Stromal cell of bone marrow (primary cell): Measurements from ENCODE around the gene MFSD8.
"Not testable (repeated sequence)": the region's sequence is repeated elsewhere in the genome, so short reads cannot be mapped to it uniquely, and the experiment has no call there.

ENCODE experiments used
- DNase-seq: peaks from one replicate; pipeline ENCODE4 v3.0.0-alpha.2; 2012; ENCODE audit warnings: low read depth

The MFSD8 gene

GRCh38 chr4:127936974-127937373, 28.0 kb downstream of the MFSD8 start:
- DNase-seq: peak; percentile 21

- not testable (repeated sequence) for DNase-seq
These were observed 33.1 kb downstream of the MFSD8 start for GRCh38 chr4:127931836-127932235.

- no peak for DNase-seq
These were observed 34.8 kb downstream of the MFSD8 start for GRCh38 chr4:127930175-127930574.

- not testable (repeated sequence) for DNase-seq
These were observed 39.3 kb downstream of the MFSD8 start for GRCh38 chr4:127925720-127926119.

- DNase-seq: no peak
These were observed 42.7 kb downstream of the MFSD8 start for GRCh38 chr4:127922226-127922625.

- peak; percentile 65 for DNase-seq
These were observed 44.5 kb downstream of the MFSD8 start for GRCh38 chr4:127920521-127920920.

- no peak for DNase-seq
These were observed 47.8 kb downstream of the MFSD8 start for GRCh38 chr4:127917151-127917550.

GRCh38 chr4:127916512-127916911, 48.5 kb downstream of the MFSD8 start:
- DNase-seq: no peak

GRCh38 chr4:127905029-127905428, 59.9 kb downstream of the MFSD8 start:
- DNase-seq: no peak

GRCh38 chr4:127899682-127900081, 65.3 kb downstream of the MFSD8 start:
- not testable (repeated sequence) for DNase-seq

GRCh38 chr4:127896528-127896927, 68.4 kb downstream of the MFSD8 start:
- DNase-seq: no peak

- no peak for DNase-seq
These were observed 68.9 kb downstream of the MFSD8 start for GRCh38 chr4:127896069-127896468.

GRCh38 chr4:127889903-127890302, 75.1 kb downstream of the MFSD8 start:
- DNase-seq: no peak

GRCh38 chr4:127888559-127888958, 76.4 kb downstream of the MFSD8 start:
- no peak for DNase-seq

- DNase-seq: no peak
These were observed 83.5 kb downstream of the MFSD8 start for GRCh38 chr4:127881563-127881864.

GRCh38 chr4:127880763-127881562, 84.0 kb downstream of the MFSD8 start, which contains the start of gene PLK4:
Gene PLK4, plus strand, starts transcription at chr4:127880893. Its CDS starts 242 bp downstream, at chr4:127881135.
- DNase-seq: peak; percentile 89

GRCh38 chr4:127875791-127876190, 89.2 kb downstream of the MFSD8 start:
- no peak for DNase-seq

GRCh38 chr4:127870688-127871087, 94.3 kb downstream of the MFSD8 start:
- peak; percentile 87 for DNase-seq

GRCh38 chr4:127870281-127870680, 94.7 kb downstream of the MFSD8 start:
- no peak for DNase-seq

GRCh38 chr4:127868196-127868595, 96.8 kb downstream of the MFSD8 start:
- no peak for DNase-seq
